ENCODE results near the gene MAGEA8. TPM values are rescaled to one million over a fixed set of nuclear protein-coding genes. Genes with fewer than 3 reads are reported as not detected.
"Not testable (repeated sequence)": the region's sequence is repeated elsewhere in the genome, so short reads cannot be mapped to it uniquely, and the experiment has no call there.

MAGEA8 gene
- total RNA-seq, 1 donor, result not detected

GRCh38 chrX:149877636-149878035 is 3.3 kb upstream of the MAGEA8 start:
- DNase-seq (ENCODE audit: insufficient read length, low spot score, missing footprints), result no peak
- TF ChIP-seq CTCF (IDR thresholded peaks at IDR 0.05; ENCODE audit: extremely low read depth, low read depth, low read length), result no peak
- Histone ChIP-seq H3K4me3 (ENCODE audit: insufficient read depth, low read length) (no peak overlapping the region), H3K36me3 (ENCODE audit: insufficient read depth, low read length) (no peaks in the 10 kb centered on the region), H3K27ac (ENCODE audit: low read depth, low read length) (no peak overlapping the region), H3K4me1 (ENCODE audit: insufficient read depth, low read length) (no peaks in the 10 kb centered on the region), H3K4me2 (ENCODE audit: insufficient read depth, low read length) (no peak overlapping the region), H4K20me1 (ENCODE audit: insufficient read depth, low read length) (no peaks in the 10 kb centered on the region), H3K27me3 (ENCODE audit: insufficient read depth, low read length) (no peaks in the 10 kb centered on the region), H3K79me2 (ENCODE audit: insufficient read depth, low read length) (no peaks in the 10 kb centered on the region), H3K9me3 (ENCODE audit: low read depth, low read length) (no peaks in the 10 kb centered on the region), H2AFZ (ENCODE audit: low read length) (no peak overlapping the region)

GRCh38 chrX:149890828-149891227 is 9.8 kb downstream of the MAGEA8 start:
- not testable (repeated sequence) for H3K9me3 ChIP-seq (ENCODE audit: low read depth, low read length); H3K79me2 ChIP-seq (ENCODE audit: insufficient read depth, low read length); H3K4me3 ChIP-seq (ENCODE audit: insufficient read depth, low read length); H4K20me1 ChIP-seq (ENCODE audit: insufficient read depth, low read length); H3K4me2 ChIP-seq (ENCODE audit: insufficient read depth, low read length); H3K27ac ChIP-seq (ENCODE audit: low read depth, low read length); DNase-seq (ENCODE audit: insufficient read length, low spot score, missing footprints); H3K36me3 ChIP-seq (ENCODE audit: insufficient read depth, low read length); H2AFZ ChIP-seq (ENCODE audit: low read length); H3K4me1 ChIP-seq (ENCODE audit: insufficient read depth, low read length); H3K27me3 ChIP-seq (ENCODE audit: insufficient read depth, low read length)

GRCh38 chrX:149898554-149898953 is 17.6 kb downstream of the MAGEA8 start:
- Histone ChIP-seq H4K20me1 (ENCODE audit: insufficient read depth, low read length) (no peaks in the 10 kb centered on the region), H3K9me3 (ENCODE audit: low read depth, low read length) (no peaks in the 10 kb centered on the region), H3K36me3 (ENCODE audit: insufficient read depth, low read length) (no peaks in the 10 kb centered on the region), H3K4me1 (ENCODE audit: insufficient read depth, low read length) (no peaks in the 10 kb centered on the region), H3K27ac (ENCODE audit: low read depth, low read length) (no peak overlapping the region), H2AFZ (ENCODE audit: low read length) (no peak overlapping the region), H3K27me3 (ENCODE audit: insufficient read depth, low read length) (no peaks in the 10 kb centered on the region), H3K4me3 (ENCODE audit: insufficient read depth, low read length) (no peak overlapping the region), H3K4me2 (ENCODE audit: insufficient read depth, low read length) (no peak overlapping the region), H3K79me2 (ENCODE audit: insufficient read depth, low read length) (no peaks in the 10 kb centered on the region)
- TF ChIP-seq CTCF (IDR thresholded peaks at IDR 0.05; ENCODE audit: extremely low read depth, low read depth, low read length), result no peak
- DNase-seq (ENCODE audit: insufficient read length, low spot score, missing footprints), result no peak

GRCh38 chrX:149903889-149904748 is 23.1 kb downstream of the MAGEA8 start:
- H3K4me2 ChIP-seq (ENCODE audit: insufficient read depth, low read length), result peak overlapping the region; percentile 78
- H4K20me1 ChIP-seq (ENCODE audit: insufficient read depth, low read length), result no peaks in the 10 kb centered on the region
- no peak for DNase-seq (ENCODE audit: insufficient read length, low spot score, missing footprints)
- no peaks in the 10 kb centered on the region for H3K79me2 ChIP-seq (ENCODE audit: insufficient read depth, low read length)
- no peak overlapping the region for H3K27ac ChIP-seq (ENCODE audit: low read depth, low read length)
- no peaks in the 10 kb centered on the region for H3K9me3 ChIP-seq (ENCODE audit: low read depth, low read length)
- no peaks in the 10 kb centered on the region for H3K36me3 ChIP-seq (ENCODE audit: insufficient read depth, low read length)
- no peak for TF ChIP-seq CTCF (IDR thresholded peaks at IDR 0.05; ENCODE audit: extremely low read depth, low read depth, low read length)
- peak overlapping the region; percentile 90 for H2AFZ ChIP-seq (ENCODE audit: low read length)
- peak overlapping the region; percentile 69 for H3K4me3 ChIP-seq (ENCODE audit: insufficient read depth, low read length)
- no peaks in the 10 kb centered on the region for H3K27me3 ChIP-seq (ENCODE audit: insufficient read depth, low read length)
- H3K4me1 ChIP-seq (ENCODE audit: insufficient read depth, low read length), result no peaks in the 10 kb centered on the region

Measured in osteoblast (primary cell).